HepG2 (cell line): ENCODE results near the gene ZNF8. TPM values are rescaled to one million over a fixed set of nuclear protein-coding genes. Genes with fewer than 3 reads are reported as not detected.
A peak's percentile ranks its signal among the peaks of the same experiment; 100 is the strongest.

Experiments
- ATAC-seq: fragments of 200-7000 bp; cut with Tn5 transposase; 3 replicates; pipeline ENCODE4 v1.9.1; 2020; ENCODE audit warnings: mild to moderate bottlenecking, moderate library complexity
- Bru-seq: library from RNA; stranded (reverse); fragments of 400-500 nt; gene quantifications from one replicate; lab custom pipeline; 2021; lab: Mats Ljungman, UMichigan
- BruChase-seq, 2 experiments: library from RNA; stranded (reverse); fragments of 400-500 nt; gene quantifications; one replicate each; lab custom pipeline; 2021; lab: Mats Ljungman, UMichigan
- BruUV-seq: library from RNA; stranded (reverse); fragments of 400-500 nt; replicated peaks from 2 replicates; lab custom pipeline; 2021; lab: Mats Ljungman, UMichigan
- CTCF ChIA-PET: fragments of 300-600 bp; formaldehyde crosslinking; extraction: SDS; loops from one replicate; lab custom pipeline; 2021; ENCODE audit warnings: low total read pairs, inconsistent platforms, low intra/inter-chr PET ratio; lab: Yijun Ruan, JAX
- POLR2A ChIA-PET: fragments of 350-600 bp; sonication (Branson Sonifier 250); formaldehyde crosslinking; loops from one replicate; lab custom pipeline; 2020; ENCODE audit warnings: antibody characterized with exemption, inconsistent platforms; lab: Yijun Ruan, JAX
- DNase-seq: peaks from one replicate; pipeline ENCODE4 v3.0.0-alpha.2; 2015; ENCODE audit warnings: low spot score
- FAIRE-seq: peaks from 3 replicates; lab custom pipeline; 2011; peaks lifted over from hg19 to GRCh38; lab: Jason Lieb, UNC
- H2AFZ ChIP-seq: one replicate; pipeline ENCODE4 v1.6.1; 2011; ENCODE audit warnings: low read length, inconsistent platforms
- H3K27ac ChIP-seq: fragments of 300-600 bp; 3 replicates; pipeline ENCODE4 v1.8.0; 2011; ENCODE audit warnings: mixed run types, mild to moderate bottlenecking, mixed read lengths, low read length, inconsistent platforms; ENCODE audit not compliant: insufficient read depth; ENCODE audit errors: extremely low read length
- H3K27me3 ChIP-seq, 2 experiments: fragments of 200-600 bp in 1 of 2; 2 replicates in 1 of 2; 3 replicates in 1 of 2; pipeline versions ENCODE4 v1.6.0 to v1.8.0; 2011; ENCODE audit warnings: low read length in 2 of 2, mild to moderate bottlenecking in 2 of 2, moderate library complexity in 2 of 2, inconsistent platforms in 1 of 2; ENCODE audit not compliant: insufficient read depth in 2 of 2, control insufficient read depth in 1 of 2
- H3K36me3 ChIP-seq, 2 experiments: fragments of 200-600 bp in 1 of 2; replicated peaks in 1 of 2; 2 replicates in 1 of 2; 3 replicates in 1 of 2; pipeline versions ENCODE4 v1.5.1 to v1.8.0; 2011; ENCODE audit warnings: low read length in 2 of 2, inconsistent platforms in 1 of 2; ENCODE audit not compliant: insufficient read depth in 2 of 2, control insufficient read depth in 1 of 2
- H3K4me1 ChIP-seq: 2 replicates; pipeline ENCODE4 v1.5.1; 2012; ENCODE audit warnings: low read length, inconsistent platforms; ENCODE audit not compliant: insufficient read depth
- H3K4me2 ChIP-seq: 2 replicates; pipeline ENCODE4 v1.6.0; 2011; ENCODE audit warnings: low read depth, low read length, inconsistent platforms
- H3K4me3 ChIP-seq, 3 experiments: fragments of 200-600 bp in 1 of 3; sonication (generic), shearing (Covaris generic) in 1 of 3; replicated peaks in 1 of 3; 2 replicates each; pipeline ENCODE4 v1.5.1; 2011 to 2016; ENCODE audit warnings: low read length in 3 of 3, inconsistent platforms in 2 of 3, low read depth in 2 of 3, mild to moderate bottlenecking in 2 of 3, control low read depth in 1 of 3, mixed read lengths in 1 of 3; ENCODE audit not compliant: insufficient read depth in 1 of 3
- H3K79me2 ChIP-seq: one replicate; pipeline ENCODE4 v1.6.1; 2011; ENCODE audit warnings: low read length, inconsistent platforms; ENCODE audit not compliant: insufficient read depth
- H3K9ac ChIP-seq: 2 replicates; pipeline ENCODE4 v1.6.0; 2011; ENCODE audit warnings: mild to moderate bottlenecking, low read depth, low read length, inconsistent platforms; ENCODE audit not compliant: insufficient read depth
- H3K9me3 ChIP-seq: 2 replicates; pipeline ENCODE4 v1.5.1; 2012; ENCODE audit warnings: mild to moderate bottlenecking, low read length
- H4K20me1 ChIP-seq: 2 replicates; pipeline ENCODE4 v1.6.0; 2011; ENCODE audit warnings: inconsistent platforms, mild to moderate bottlenecking, low read length, moderate library complexity; ENCODE audit not compliant: insufficient read depth
- ATM ChIP-seq: fragments of 450-650 bp; IDR thresholded peaks from 2 replicates; pipeline ENCODE4 v1.7.1; 2017; ENCODE audit warnings: mild to moderate bottlenecking, borderline replicate concordance
- HOXA5 ChIP-seq: sonication (generic); formaldehyde crosslinking; IDR thresholded peaks from 2 replicates; pipeline ENCODE4 v1.4.0; 2020; ENCODE audit warnings: missing genetic modification reagents
- KLF15 ChIP-seq: sonication (generic); formaldehyde crosslinking; IDR thresholded peaks from 2 replicates; pipeline ENCODE4 v1.8.1; 2023; ENCODE audit warnings: borderline replicate concordance, mild to moderate bottlenecking, inconsistent platforms, missing genetic modification reagents, mixed read lengths
- MIXL1 ChIP-seq: IDR thresholded peaks from 2 replicates; pipeline ENCODE4 v1.6.1; 2016
- NFKB2 ChIP-seq: sonication (generic); formaldehyde crosslinking; IDR thresholded peaks from 2 replicates; pipeline ENCODE4 v1.4.0; 2020; ENCODE audit warnings: missing genetic modification reagents, borderline replicate concordance
- POGK ChIP-seq: sonication (generic); formaldehyde crosslinking; conservative IDR thresholded peaks from 2 replicates; pipeline ENCODE4 v1.8.0; 2022; ENCODE audit warnings: mild to moderate bottlenecking, moderate library complexity, missing genetic modification reagents
- RELA ChIP-seq: sonication (generic); formaldehyde crosslinking; IDR thresholded peaks from 2 replicates; pipeline ENCODE4 v1.4.0; 2020; ENCODE audit warnings: missing genetic modification reagents
- ZBTB37 ChIP-seq: sonication (generic); formaldehyde crosslinking; IDR thresholded peaks from 2 replicates; pipeline ENCODE4 v1.4.0; 2020; ENCODE audit warnings: mild to moderate bottlenecking, missing genetic modification reagents
- ZIK1 ChIP-seq: sonication (generic); formaldehyde crosslinking; IDR thresholded peaks from 2 replicates; pipeline ENCODE4 v1.5.0; 2020; ENCODE audit warnings: mild to moderate bottlenecking, low read depth, missing genetic modification reagents, borderline replicate concordance
- ZNF343 ChIP-seq: sonication (generic); formaldehyde crosslinking; IDR thresholded peaks from 2 replicates; pipeline ENCODE4 v1.4.0; 2020; ENCODE audit warnings: mild to moderate bottlenecking, missing genetic modification reagents
- WGBS: methylation state at CpG from one replicate; pipeline ENCODE4 v1.1.6; 2017; ENCODE audit warnings: low lambda C conversion rate; 5-methylcytosine and 5-hydroxymethylcytosine counted together
- in situ Hi-C: cut with HindIII; loops from 2 replicates; pipeline ENCODE4 v1.10.0; 2017; ENCODE audit warnings: low pct_unique_long_range_greater_than_20kb; ENCODE audit not compliant: extremely low pct_ligation_motif_present
- intact Hi-C: fragments of 100-400 bp; cut with micrococcal nuclease; formaldehyde crosslinking; loops from one replicate; pipeline ENCODE4 v1.10.0; 2022; ENCODE audit not compliant: unreplicated experiment
- long read RNA-seq, 2 experiments: library from RNA in 1 of 2; library from polyadenylated mRNA in 1 of 2; stranded (forward) in 1 of 2; unstranded in 1 of 2; transcript quantifications; one replicate each; pipeline ENCODE4 v2.0.0, GENCODE V29; 2019 to 2022
- polyA minus RNA-seq, 3 experiments: library from RNA; depleted of rRNA, polyadenylated mRNA; stranded (reverse); fragments of >200 nt; gene quantifications; 2 replicates each; pipeline ENCODE4 v1.2.3, GENCODE V29; 2011; ENCODE audit warnings: low replicate concordance in 1 of 3
- polyA plus RNA-seq, 8 experiments: library from polyadenylated mRNA; depleted of rRNA in 3 of 8; stranded (reverse) in 7 of 8; unstranded in 1 of 8; fragments of >200 nt; fragmentation: Illumina TruSeq in 4 of 8; extraction: Trizol in 4 of 8; gene quantifications; 2 replicates each; pipeline versions ENCODE4 v1.2.1 to v1.2.3, GENCODE V29; 2011 to 2016; ENCODE audit warnings: low read depth in 4 of 8, missing spikeins in 1 of 8, mixed read lengths in 1 of 8; ENCODE audit not compliant: insufficient read depth in 1 of 8
- total RNA-seq, 5 experiments: library from RNA; depleted of rRNA; stranded (reverse); fragments of >200 nt; fragmentation: Illumina TruSeq; extraction: Trizol; gene quantifications; 2 replicates each; pipeline ENCODE4 v1.2.3, GENCODE V29; 2016; ENCODE audit warnings: low read depth in 1 of 5
- TF ChIP-seq, protein P1 (sequence below): sonication (generic); formaldehyde crosslinking; IDR thresholded peaks from 2 replicates; pipeline ENCODE4 v1.4.0; 2020; ENCODE audit warnings: missing genetic modification reagents, mild to moderate bottlenecking, borderline replicate concordance

Gene ZNF8
- total RNA-seq (2016; rRNA removed; fragmentation: Illumina TruSeq; extraction: Trizol) (3.3 and 3.7 TPM in 2 replicates), polyA plus RNA-seq (2011; rRNA removed) (3.0 and 3.1 TPM in 2 replicates), polyA minus RNA-seq (2011; rRNA and poly(A)+ RNA removed; ENCODE audit: low replicate concordance) (8.3 and 10.4 TPM in 2 replicates), Bru-seq, nascent RNA (percentile 68 among the genes with signal in this experiment), BruChase-seq, experiment 1, labeled RNA remaining after a 6-hour chase (percentile 84 among the genes with signal in this experiment), BruChase-seq, experiment 2, labeled RNA remaining after a 2-hour chase (percentile 92 among the genes with signal in this experiment)
- total RNA-seq (2016; cell fraction: cytosol; rRNA removed; fragmentation: Illumina TruSeq; extraction: Trizol; ENCODE audit: low read depth) = 0.71 and 0.79 TPM in 2 replicates
- total RNA-seq (2016; cell fraction: insoluble cytoplasmic fraction; rRNA removed; fragmentation: Illumina TruSeq; extraction: Trizol) = 3.4 TPM in 2 replicates
- total RNA-seq (2016; cell fraction: membrane; rRNA removed; fragmentation: Illumina TruSeq; extraction: Trizol) = 2.0 and 2.4 TPM in 2 replicates
- 3.9 and 4.3 TPM in 2 replicates for total RNA-seq (2016; cell fraction: nucleus; rRNA removed; fragmentation: Illumina TruSeq; extraction: Trizol)
- 1.5 and 1.8 TPM in 2 replicates for polyA plus RNA-seq (2011; cell fraction: cytosol; rRNA removed)
- 6.2 and 6.6 TPM in 2 replicates for polyA plus RNA-seq (2011; cell fraction: nucleus; rRNA removed)
- polyA plus RNA-seq (2012) = 1.3 and 1.6 TPM in 2 replicates
- 0.17 and 0.19 TPM in 2 replicates for polyA plus RNA-seq (2016; cell fraction: cytosol; fragmentation: Illumina TruSeq; extraction: Trizol; ENCODE audit: low read depth)
- polyA plus RNA-seq (2016; cell fraction: insoluble cytoplasmic fraction; fragmentation: Illumina TruSeq; extraction: Trizol; ENCODE audit: low read depth) = 1.3 and 1.5 TPM in 2 replicates
- polyA plus RNA-seq (2016; cell fraction: membrane; fragmentation: Illumina TruSeq; extraction: Trizol; ENCODE audit: low read depth) = 0.41 and 0.56 TPM in 2 replicates
- polyA plus RNA-seq (2016; cell fraction: nucleus; fragmentation: Illumina TruSeq; extraction: Trizol; ENCODE audit: insufficient read depth, low read depth) = 5.9 and 6.4 TPM in 2 replicates
- 4.0 and 4.8 TPM in 2 replicates for polyA minus RNA-seq (2011; cell fraction: cytosol; rRNA and poly(A)+ RNA removed)
- 6.6 and 6.8 TPM in 2 replicates for polyA minus RNA-seq (2011; cell fraction: nucleus; rRNA and poly(A)+ RNA removed)
- long read RNA-seq, experiment 1, full-length matches to known transcripts = 2 of 3 reads
- long read RNA-seq, experiment 1, partial matches to known transcripts = 0 of 3 reads
- long read RNA-seq, experiment 1, other reads (novel, unspliced or antisense) = 1 of 3 reads
- long read RNA-seq, experiment 2, full-length matches to known transcripts = 2 of 4 reads
- long read RNA-seq, experiment 2, partial matches to known transcripts = 1 of 4 reads
- long read RNA-seq, experiment 2, other reads (novel, unspliced or antisense) = 1 of 4 reads

DNA sequence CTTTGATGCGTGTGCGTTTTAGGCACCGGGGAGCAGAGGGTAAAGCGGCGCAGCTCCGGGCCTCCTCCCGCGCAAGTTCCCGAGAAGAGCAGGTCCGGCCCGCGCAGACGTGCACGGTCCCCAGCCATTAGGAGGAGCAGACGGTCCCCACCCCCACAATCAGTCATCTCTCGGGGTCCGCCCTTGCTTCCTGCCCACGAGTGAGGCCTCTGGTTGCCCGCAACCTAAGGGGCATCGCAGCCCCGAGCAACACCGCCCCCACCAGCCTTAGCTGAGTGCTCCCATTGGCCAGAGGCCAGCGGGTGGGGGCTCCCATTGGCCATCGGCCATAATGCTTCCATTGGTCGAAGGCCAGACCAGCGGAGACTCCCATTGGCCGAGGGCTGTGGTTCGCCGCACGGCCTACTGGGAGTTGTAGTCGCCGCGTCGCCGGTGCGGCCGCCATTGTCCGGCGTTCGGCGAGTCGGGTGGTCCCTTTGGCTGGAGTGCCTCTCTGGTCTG lies at the start of gene ZNF8:
TSS of gene ZNF8 (plus strand) at position 415 of the 501 bp plus-strand sequence. CDS start 127 bp downstream, outside the sequence.
- ChIA-PET CTCF (no interaction called here), POLR2A (interaction anchor here (0.6 to 1.7 kb wide), 13 partner anchors 9 to 295 kb away, joined by 3 to 15 read pairs (median 4); partner anchors contain the start of genes ERVK3-1, ZNF274, ZNF497 and ZNF544)
- FAIRE-seq (peak; percentile 98), ATAC-seq (peak; percentile 97), DNase-seq (peak; percentile 97)
- Histone ChIP-seq H3K36me3 (peaks cover 4 to 7% of the 10 kb centered on the region in 2 experiments; a peak in 4 of 5 replicates), H2AFZ (peak within 1 kb of the TSS; percentile 87), H3K4me3 (peak within 1 kb of the TSS; percentile 94 to 96 (median 96)), H3K9me3 (no peaks in the 10 kb centered on the region; the same call in 1 of the 2 replicates), H3K27me3 (no peaks in the 10 kb centered on the region; a peak in 1 of 5 replicates), H3K79me2 (peaks cover 47% of the 10 kb centered on the region), H4K20me1 (no peaks in the 10 kb centered on the region), H3K4me1 (peaks cover 37% of the 10 kb centered on the region), H3K4me2 (peak within 1 kb of the TSS; percentile 95), H3K27ac (peak within 1 kb of the TSS; percentile 85), H3K9ac (peak within 1 kb of the TSS; percentile 93)
- WGBS = 0% methylated on average over 14 of the region's 42 CpGs
- intact Hi-C loops = loop anchor here (1.0 kb wide), 2 partner anchors 27 to 95 kb away; partner anchors contain the start of genes ERVK3-1 and ZNF274
- in situ Hi-C loops = no loop called here
- no TSS peak for BruUV-seq
- TF ChIP-seq POGK (CRISPR knock-in tag) (peak; percentile 85; the same call in 1 of the 2 replicates), NFKB2 (CRISPR knock-in tag) (peak; percentile 21; the same call in 1 of the 2 replicates), MIXL1 (CRISPR knock-in tag) (no peak; the same call in 1 of the 2 replicates), KLF15 (CRISPR knock-in tag) (no peak), ZIK1 (no peak), ZNF343 (CRISPR knock-in tag) (peak; percentile 88; the same call in 1 of the 2 replicates), ZBTB37 (no peak), RELA (CRISPR knock-in tag) (no peak), ATM (no peak), HOXA5 (CRISPR knock-in tag) (no peak)
- TF ChIP-seq, protein P1, sequence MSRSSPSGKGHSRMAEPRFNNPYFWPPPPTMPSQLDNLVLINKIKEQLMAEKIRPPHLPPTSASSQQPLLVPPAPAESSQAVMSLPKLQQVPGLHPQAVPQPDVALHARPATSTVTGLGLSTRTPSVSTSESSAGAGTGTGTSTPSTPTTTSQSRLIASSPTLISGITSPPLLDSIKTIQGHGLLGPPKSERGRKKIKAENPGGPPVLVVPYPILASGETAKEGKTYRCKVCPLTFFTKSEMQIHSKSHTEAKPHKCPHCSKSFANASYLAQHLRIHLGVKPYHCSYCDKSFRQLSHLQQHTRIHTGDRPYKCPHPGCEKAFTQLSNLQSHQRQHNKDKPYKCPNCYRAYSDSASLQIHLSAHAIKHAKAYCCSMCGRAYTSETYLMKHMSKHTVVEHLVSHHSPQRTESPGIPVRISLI (CRISPR knock-in tag) = no peak
